Body of pancreas (tissue), 4 donors: Measurements from ENCODE around the gene SCAPER.

Experiments used
- POLR2A ChIP-seq, 3 donors: fragments of 450-650 bp; IDR thresholded peaks; one replicate each; pipeline ENCODE4 v1.6.1; 2016; ENCODE audit warnings: antibody characterized with exemption in 3 of 3, mild to moderate bottlenecking in 2 of 3
- TF ChIP-seq, protein P1 (sequence below), 7 experiments: fragments of 450-650 bp in 4 of 7; fragments of 200-600 bp in 3 of 7; sonication (generic) in 3 of 7; IDR thresholded peaks; one replicate each; pipeline ENCODE4 v1.5.1; 2016 to 2019; ENCODE audit warnings: antibody characterized with exemption in 7 of 7

DNA sequence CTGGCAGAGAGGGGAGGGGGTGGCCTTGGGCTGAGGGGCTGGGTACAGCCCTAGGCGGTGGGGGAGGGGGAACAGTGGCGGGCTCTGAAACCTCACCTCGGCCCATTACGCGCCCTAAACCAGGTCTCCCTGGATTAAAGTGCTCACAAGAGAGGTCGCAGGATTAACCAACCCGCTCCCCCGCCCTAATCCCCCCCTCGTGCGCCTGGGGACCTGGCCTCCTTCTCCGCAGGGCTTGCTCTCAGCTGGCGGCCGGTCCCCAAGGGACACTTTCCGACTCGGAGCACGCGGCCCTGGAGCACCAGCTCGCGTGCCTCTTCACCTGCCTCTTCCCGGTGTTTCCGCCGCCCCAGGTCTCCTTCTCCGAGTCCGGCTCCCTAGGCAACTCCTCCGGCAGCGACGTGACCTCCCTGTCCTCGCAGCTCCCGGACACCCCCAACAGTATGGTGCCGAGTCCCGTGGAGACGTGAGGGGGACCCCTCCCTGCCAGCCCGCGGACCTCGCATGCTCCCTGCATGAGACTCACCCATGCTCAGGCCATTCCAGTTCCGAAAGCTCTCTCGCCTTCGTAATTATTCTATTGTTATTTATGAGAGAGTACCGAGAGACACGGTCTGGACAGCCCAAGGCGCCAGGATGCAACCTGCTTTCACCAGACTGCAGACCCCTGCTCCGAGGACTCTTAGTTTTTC lies 563.6 kb downstream of the SCAPER start:
- TF ChIP-seq, protein P1, sequence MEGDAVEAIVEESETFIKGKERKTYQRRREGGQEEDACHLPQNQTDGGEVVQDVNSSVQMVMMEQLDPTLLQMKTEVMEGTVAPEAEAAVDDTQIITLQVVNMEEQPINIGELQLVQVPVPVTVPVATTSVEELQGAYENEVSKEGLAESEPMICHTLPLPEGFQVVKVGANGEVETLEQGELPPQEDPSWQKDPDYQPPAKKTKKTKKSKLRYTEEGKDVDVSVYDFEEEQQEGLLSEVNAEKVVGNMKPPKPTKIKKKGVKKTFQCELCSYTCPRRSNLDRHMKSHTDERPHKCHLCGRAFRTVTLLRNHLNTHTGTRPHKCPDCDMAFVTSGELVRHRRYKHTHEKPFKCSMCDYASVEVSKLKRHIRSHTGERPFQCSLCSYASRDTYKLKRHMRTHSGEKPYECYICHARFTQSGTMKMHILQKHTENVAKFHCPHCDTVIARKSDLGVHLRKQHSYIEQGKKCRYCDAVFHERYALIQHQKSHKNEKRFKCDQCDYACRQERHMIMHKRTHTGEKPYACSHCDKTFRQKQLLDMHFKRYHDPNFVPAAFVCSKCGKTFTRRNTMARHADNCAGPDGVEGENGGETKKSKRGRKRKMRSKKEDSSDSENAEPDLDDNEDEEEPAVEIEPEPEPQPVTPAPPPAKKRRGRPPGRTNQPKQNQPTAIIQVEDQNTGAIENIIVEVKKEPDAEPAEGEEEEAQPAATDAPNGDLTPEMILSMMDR (IDR thresholded peaks at IDR 0.05): no peak
- TF ChIP-seq POLR2A (IDR thresholded peaks at IDR 0.05): no peak
